ENCODE data around the gene DLX5. TPM values are rescaled to one million over a fixed set of nuclear protein-coding genes. Genes with fewer than 3 reads are reported as not detected.

DLX5 gene
- total and polyA plus RNA-seq, 8 donors = 0.09 TPM; not detected in 7

DNA sequence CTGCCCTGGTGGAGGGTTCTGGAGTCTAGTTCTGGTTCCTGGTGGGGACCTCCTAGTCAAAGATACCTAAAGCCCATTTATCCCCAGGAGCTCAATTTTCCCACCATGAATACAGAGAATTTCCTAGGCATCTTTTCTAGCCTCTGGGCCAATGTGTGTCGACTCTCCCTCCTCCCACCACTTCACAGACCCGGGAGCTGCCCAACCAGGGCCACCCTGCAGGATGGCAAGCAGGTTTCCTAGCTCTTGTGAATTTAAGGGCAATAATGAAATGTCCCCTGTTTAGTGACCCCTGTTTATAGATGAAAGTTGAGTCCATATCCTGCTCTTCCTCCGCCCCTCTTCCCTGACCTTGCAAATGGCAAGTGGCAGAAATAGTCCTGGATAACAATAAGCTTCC, 9.4 kb downstream of the DLX5 start:
- 8 to 14% methylated on average over 3 of the region's 3 CpGs for WGBS, 2 donors
- no peaks in the 10 kb centered on the region for H3K36me3 ChIP-seq
- FAIRE-seq = no peak
- intact Hi-C loops (cut with DNase I) = no loop called here
- no peak for DNase-seq
- H3K27ac ChIP-seq = no peak overlapping the region
- TF ChIP-seq, protein P1, sequence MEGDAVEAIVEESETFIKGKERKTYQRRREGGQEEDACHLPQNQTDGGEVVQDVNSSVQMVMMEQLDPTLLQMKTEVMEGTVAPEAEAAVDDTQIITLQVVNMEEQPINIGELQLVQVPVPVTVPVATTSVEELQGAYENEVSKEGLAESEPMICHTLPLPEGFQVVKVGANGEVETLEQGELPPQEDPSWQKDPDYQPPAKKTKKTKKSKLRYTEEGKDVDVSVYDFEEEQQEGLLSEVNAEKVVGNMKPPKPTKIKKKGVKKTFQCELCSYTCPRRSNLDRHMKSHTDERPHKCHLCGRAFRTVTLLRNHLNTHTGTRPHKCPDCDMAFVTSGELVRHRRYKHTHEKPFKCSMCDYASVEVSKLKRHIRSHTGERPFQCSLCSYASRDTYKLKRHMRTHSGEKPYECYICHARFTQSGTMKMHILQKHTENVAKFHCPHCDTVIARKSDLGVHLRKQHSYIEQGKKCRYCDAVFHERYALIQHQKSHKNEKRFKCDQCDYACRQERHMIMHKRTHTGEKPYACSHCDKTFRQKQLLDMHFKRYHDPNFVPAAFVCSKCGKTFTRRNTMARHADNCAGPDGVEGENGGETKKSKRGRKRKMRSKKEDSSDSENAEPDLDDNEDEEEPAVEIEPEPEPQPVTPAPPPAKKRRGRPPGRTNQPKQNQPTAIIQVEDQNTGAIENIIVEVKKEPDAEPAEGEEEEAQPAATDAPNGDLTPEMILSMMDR (IDR thresholded peaks at IDR 0.05) = no peak
- peaks cover under 1 to 92% (median 27%) of the 10 kb centered on the region in 4 donors for H3K27me3 ChIP-seq
- no peaks in the 10 kb centered on the region for H3K9me3 ChIP-seq
- no peak overlapping the region for H3K4me3 ChIP-seq
- peaks cover 0 to 5% (median 0%) of the 10 kb centered on the region in 3 donors for H3K4me1 ChIP-seq
- no peak for ATAC-seq

DNA sequence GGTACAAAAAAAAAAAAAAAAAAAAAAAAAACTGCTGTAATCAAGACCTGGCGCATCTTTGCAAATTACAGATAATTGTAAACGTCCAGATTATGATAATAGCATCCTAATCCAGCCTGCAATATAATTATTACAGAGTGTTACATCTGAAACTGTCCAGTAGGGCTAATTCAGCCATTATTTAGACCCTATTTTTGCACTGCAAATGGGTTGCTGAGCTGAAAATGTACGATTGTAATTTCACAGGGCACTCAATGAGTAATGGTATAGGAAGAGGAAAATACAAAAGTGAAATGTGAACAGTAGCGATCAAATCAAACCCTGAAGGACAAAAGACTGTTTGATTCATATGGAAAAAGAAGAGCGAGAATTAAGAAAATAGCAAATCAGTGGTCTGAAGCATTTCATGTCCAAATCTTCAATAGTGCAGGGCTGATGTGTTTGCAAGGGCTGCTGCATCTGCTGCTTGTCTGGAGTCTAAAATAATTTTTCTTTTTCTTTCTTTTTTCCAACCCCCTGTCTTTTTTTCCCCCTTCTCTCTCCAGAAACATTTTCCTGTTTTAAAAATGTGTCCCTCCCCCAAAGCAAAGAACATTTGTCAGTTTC, 10.4 kb downstream of the DLX5 start:
- Histone ChIP-seq H3K36me3 (no peaks in the 10 kb centered on the region), H3K27ac (no peak overlapping the region), H3K4me1 (peaks cover 0 to 5% (median 0%) of the 10 kb centered on the region in 3 donors), H3K4me3 (no peak overlapping the region), H3K9me3 (no peaks in the 10 kb centered on the region), H3K27me3 (peaks cover 3 to 90% (median 26%) of the 10 kb centered on the region in 4 donors)
- intact Hi-C loops (cut with DNase I) = no loop called here
- WGBS, 2 donors = 9 to 20% methylated on average over 5 of the region's 5 CpGs
- ATAC-seq = no peak
- DNase-seq = no peak
- FAIRE-seq = no peak
- TF ChIP-seq, protein P1 (IDR thresholded peaks at IDR 0.05) = no peak

DNA sequence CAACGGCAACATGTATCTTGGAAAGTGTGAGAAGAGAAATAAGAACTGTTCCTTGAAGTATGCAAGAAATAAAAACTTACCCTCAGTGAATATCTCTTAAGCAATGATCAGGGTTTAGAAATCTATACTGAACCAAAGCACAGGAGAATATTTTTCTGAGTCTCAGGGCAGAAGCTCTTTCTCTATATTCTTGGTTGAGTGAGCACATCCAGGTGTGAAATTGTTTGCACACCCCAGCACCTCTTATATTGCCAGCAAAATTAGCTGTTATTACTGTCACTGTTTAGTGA, 10.8 kb downstream of the DLX5 start:
- Histone ChIP-seq H3K9me3 (no peaks in the 10 kb centered on the region), H3K4me1 (peaks cover 0 to 5% (median 0%) of the 10 kb centered on the region in 3 donors), H3K27ac (no peak overlapping the region), H3K36me3 (no peaks in the 10 kb centered on the region), H3K27me3 (peaks cover 3 to 89% (median 25%) of the 10 kb centered on the region in 4 donors), H3K4me3 (no peak overlapping the region)
- FAIRE-seq = no peak
- no peak for ATAC-seq
- 23 to 27% methylated on average over 1 of the region's 1 CpG for WGBS, 2 donors
- no peak for DNase-seq
- intact Hi-C loops (cut with DNase I) = no loop called here
- TF ChIP-seq, protein P1 (IDR thresholded peaks at IDR 0.05) = no peak

- FAIRE-seq = no peak
- no peaks in the 10 kb centered on the region for H3K36me3 ChIP-seq
- no peak for DNase-seq
- H3K9me3 ChIP-seq = no peaks in the 10 kb centered on the region
- no peak overlapping the region for H3K27ac ChIP-seq
- no peak for ATAC-seq
- WGBS, 2 donors = 5% methylated on average over 20 of the region's 20 CpGs
- peaks cover 0 to 5% (median 0%) of the 10 kb centered on the region in 3 donors for H3K4me1 ChIP-seq
- TF ChIP-seq, protein P1 (IDR thresholded peaks at IDR 0.05) = no peak
- no peak overlapping the region for H3K4me3 ChIP-seq
- H3K27me3 ChIP-seq = peaks cover 3 to 91% (median 23%) of the 10 kb centered on the region in 4 donors
- intact Hi-C loops (cut with DNase I) = no loop called here
Measured at GRCh38 chr7:97013134-97013844, 11.3 kb downstream of the DLX5 start.
